Erythroblast (primary cell): ENCODE results near the gene TCF20.

Experiments used
- GATA1 ChIP-seq: IDR thresholded peaks from 2 replicates; pipeline ENCODE4 v1.6.1; 2011; ENCODE audit warnings: low read depth, mild to moderate bottlenecking, control low read depth, low read length, moderate library complexity
- POLR2A ChIP-seq: IDR thresholded peaks from 2 replicates; pipeline ENCODE4 v1.6.1; 2011; ENCODE audit warnings: mild to moderate bottlenecking, low read length

DNA sequence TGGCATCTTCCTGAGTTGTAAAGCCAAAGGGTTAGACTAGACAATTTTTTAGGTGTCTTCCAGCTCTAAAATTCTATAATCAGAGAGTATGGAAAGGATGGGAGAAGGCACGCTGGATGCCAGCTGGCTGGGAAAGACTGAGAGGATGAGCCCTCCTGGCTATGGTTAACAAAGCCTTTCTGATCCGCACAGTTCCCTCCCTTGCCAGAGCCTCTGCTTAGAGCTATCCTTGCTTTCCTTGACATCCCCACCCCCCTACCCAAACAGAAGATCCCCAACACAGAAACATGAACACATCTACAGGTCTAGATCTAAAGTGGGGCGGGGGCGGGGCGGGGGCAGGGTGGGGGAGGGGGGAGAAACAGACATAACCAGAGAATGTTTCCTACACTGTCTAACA lies 6.5 kb downstream of the TCF20 start:
- TF ChIP-seq POLR2A, result no peak
- no peak for TF ChIP-seq GATA1
